WI38 (cell line): ENCODE measurements around the gene PFDN1.

ENCODE experiments used
- H3K4me3 ChIP-seq: 2 replicates; pipeline ENCODE4 v1.5.1; 2011; ENCODE audit warnings: low read depth, mild to moderate bottlenecking, control low read depth, low read length
- TF ChIP-seq, protein P1 (sequence below): IDR thresholded peaks from 2 replicates; pipeline ENCODE4 v1.5.1; 2012; ENCODE audit warnings: low read depth, mild to moderate bottlenecking, control low read depth, low read length

PFDN1 gene

GRCh38 chr5:140250386-140250785 lies 52.5 kb downstream of the PFDN1 start:
- TF ChIP-seq, protein P1, sequence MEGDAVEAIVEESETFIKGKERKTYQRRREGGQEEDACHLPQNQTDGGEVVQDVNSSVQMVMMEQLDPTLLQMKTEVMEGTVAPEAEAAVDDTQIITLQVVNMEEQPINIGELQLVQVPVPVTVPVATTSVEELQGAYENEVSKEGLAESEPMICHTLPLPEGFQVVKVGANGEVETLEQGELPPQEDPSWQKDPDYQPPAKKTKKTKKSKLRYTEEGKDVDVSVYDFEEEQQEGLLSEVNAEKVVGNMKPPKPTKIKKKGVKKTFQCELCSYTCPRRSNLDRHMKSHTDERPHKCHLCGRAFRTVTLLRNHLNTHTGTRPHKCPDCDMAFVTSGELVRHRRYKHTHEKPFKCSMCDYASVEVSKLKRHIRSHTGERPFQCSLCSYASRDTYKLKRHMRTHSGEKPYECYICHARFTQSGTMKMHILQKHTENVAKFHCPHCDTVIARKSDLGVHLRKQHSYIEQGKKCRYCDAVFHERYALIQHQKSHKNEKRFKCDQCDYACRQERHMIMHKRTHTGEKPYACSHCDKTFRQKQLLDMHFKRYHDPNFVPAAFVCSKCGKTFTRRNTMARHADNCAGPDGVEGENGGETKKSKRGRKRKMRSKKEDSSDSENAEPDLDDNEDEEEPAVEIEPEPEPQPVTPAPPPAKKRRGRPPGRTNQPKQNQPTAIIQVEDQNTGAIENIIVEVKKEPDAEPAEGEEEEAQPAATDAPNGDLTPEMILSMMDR: no peak
- no peak overlapping the region for H3K4me3 ChIP-seq

DNA sequence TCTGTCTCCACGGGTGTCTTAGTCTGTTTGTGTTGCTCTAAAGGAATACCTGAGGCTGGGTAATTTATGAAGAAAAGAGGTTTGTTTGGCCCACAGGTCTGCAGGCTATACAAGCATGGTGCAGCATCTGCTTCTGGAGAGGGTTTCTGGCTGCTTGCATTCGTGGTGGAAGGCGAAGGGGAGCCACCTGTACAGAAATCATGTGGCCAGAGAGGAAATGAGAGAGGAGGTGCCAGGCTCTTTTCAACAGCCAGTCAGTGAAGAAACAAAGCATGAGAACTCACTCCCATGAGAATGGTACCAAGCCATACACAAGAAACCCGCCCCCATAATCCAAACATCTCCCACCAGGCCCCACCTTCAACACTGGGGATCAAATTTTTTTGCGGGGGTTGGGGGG lies 53.4 kb downstream of the PFDN1 start:
- no peak overlapping the region for H3K4me3 ChIP-seq
- TF ChIP-seq, protein P1: no peak

DNA sequence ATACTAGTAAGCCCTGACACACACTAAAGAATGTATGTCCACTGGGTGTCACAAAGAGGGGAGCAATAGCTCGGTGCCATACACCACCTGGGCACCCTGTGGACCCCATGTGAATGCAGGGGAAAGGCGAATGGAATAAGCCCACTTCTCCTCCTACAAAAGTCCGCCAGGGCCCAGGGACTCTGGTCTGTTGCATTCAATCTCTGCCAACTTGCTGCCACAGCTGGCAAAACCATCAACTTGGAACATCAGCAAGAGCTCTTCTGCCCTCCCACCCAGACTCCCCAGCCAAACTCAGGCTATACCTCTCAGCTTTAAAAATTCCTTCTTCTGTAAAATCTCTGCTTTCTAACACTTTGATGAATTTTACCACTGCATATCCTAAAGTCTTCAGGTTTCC lies 54.5 kb downstream of the PFDN1 start:
- no peak overlapping the region for H3K4me3 ChIP-seq
- TF ChIP-seq, protein P1: no peak

DNA sequence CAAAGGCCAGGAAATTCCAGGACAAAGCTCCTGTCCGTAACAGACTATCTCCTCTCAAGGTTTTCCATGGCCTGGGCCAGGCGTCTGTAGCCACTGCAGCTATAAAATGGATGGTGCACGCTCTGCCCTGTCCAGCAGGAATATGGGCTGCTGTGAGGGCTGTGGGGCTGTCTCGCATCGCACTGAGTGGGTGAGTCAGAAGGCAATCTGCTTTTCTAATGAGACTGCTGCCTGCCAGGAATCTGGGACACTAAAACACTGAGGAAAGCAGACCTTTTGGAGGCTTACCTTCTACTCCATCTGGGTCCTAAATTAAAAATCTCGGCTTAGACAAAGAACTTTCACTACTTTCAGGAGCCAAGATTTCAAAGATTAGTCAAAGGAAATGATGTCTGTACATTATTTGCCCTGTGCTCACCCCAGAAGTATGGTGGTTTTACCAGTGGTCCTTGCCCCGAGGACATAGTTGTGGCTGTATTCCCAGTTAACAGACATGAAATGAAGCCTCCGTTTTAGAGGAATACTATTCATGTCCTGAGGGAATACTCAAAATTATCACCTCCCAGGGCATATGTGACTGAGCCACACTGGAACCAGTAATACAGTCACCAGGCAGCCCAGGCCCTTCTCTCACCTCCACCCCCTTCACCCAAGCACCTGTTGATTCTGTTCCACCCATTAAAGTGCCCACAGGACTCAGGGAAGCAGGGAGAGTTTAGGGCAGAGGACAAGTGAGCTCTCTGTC lies 56.4 kb downstream of the PFDN1 start:
- TF ChIP-seq, protein P1: no peak
- H3K4me3 ChIP-seq: no peak overlapping the region

DNA sequence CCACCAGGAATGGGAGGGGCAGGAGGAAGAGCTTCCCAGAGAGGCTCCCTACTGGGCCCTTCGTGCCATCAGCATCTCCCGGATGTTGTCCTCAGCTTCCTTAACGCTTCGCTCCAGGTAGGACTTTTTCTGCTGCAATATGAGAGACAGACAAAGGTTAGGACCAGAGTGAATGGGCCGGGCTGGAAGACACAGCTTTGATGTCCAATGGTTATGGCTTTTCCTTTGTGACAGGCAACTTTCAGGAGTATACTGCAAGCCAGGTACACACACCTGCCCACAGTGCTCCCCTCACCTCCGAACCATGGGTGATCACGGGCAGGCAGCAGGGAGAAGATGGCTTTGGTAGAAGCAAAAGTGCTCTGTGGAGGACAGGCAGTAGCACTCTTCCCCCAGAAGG lies 57.0 kb downstream of the PFDN1 start:
- no peak overlapping the region for H3K4me3 ChIP-seq
- TF ChIP-seq, protein P1: no peak

- no peak overlapping the region for H3K4me3 ChIP-seq
- TF ChIP-seq, protein P1: no peak
Observed at GRCh38 chr5:140245341-140245740, 57.6 kb downstream of the PFDN1 start.

- no peak overlapping the region for H3K4me3 ChIP-seq
- TF ChIP-seq, protein P1: peak; percentile 76
Observed at GRCh38 chr5:140244525-140245025, 58.3 kb downstream of the PFDN1 start.
